ENCODE data around the gene MYT1. TPM values are rescaled to one million over a fixed set of nuclear protein-coding genes. Genes with fewer than 3 reads are reported as not detected.

Gene MYT1
- total and polyA plus RNA-seq, 2 experiments from 2014 or later = 0.03 to 0.06 TPM

DNA sequence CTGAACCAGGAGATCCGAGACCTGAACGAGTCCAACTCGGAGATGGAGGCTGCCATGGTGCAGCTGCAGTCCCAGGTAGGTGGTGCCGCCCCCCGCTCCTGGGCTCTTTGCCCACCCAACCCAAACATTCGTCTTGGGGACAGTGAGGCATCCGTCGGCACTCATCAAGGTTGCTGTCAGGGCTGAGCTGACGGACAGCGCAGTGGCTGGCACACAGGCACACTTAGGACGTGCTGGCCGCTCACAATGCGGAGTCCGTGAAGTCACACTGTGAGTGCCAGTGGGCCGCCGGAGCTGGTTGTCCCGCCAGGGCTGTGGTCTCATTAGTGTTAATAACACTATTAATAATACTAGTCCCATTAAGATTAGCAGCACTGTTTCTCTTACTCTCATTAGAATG lies 73.1 kb downstream of the MYT1 start:
- Histone ChIP-seq H3K27ac (no peak overlapping the region), H3K36me3 (replicated peaks; ENCODE audit: insufficient read depth, low read depth) (no peaks in the 10 kb centered on the region), H3K4me2 (no peak overlapping the region), H3K4me3 (no peak overlapping the region), H2AFZ (no peak overlapping the region), H3K9me2 (replicated peaks; ENCODE audit: insufficient read depth) (no peaks in the 10 kb centered on the region), H3K9me3 (ENCODE audit: low read depth) (no peaks in the 10 kb centered on the region), H3K79me2 (no peaks in the 10 kb centered on the region), H3K4me1 (ENCODE audit: insufficient read depth) (no peaks in the 10 kb centered on the region), H4K20me1 (ENCODE audit: insufficient read depth, poor library complexity, severe bottlenecking) (no peaks in the 10 kb centered on the region), H3K27me3 (no peaks in the 10 kb centered on the region)
- no peak for DNase-seq (ENCODE audit: low spot score)
- 94% methylated on average over 17 of the region's 17 CpGs for WGBS (ENCODE audit: low lambda C conversion rate, missing lambda C conversion rate)
- TF ChIP-seq CTCF (IDR thresholded peaks at IDR 0.05; ENCODE audit: poor library complexity) = no peak
- no peak for TF ChIP-seq EZH2 (IDR thresholded peaks at IDR 0.05; ENCODE audit: borderline replicate concordance)
- no peak for TF ChIP-seq EZH2phosphoT487 (IDR thresholded peaks at IDR 0.05; ENCODE audit: low read depth, severe bottlenecking, unreplicated experiment)

GRCh38 chr20:64238115-64238825 lies 74.0 kb downstream of the MYT1 start:
- Histone ChIP-seq H3K27ac (no peak overlapping the region), H3K36me3 (replicated peaks; ENCODE audit: insufficient read depth, low read depth) (no peaks in the 10 kb centered on the region), H3K9me2 (replicated peaks; ENCODE audit: insufficient read depth) (no peaks in the 10 kb centered on the region), H3K9me3 (ENCODE audit: low read depth) (no peaks in the 10 kb centered on the region), H3K4me1 (ENCODE audit: insufficient read depth) (no peaks in the 10 kb centered on the region), H3K27me3 (no peaks in the 10 kb centered on the region), H3K79me2 (no peaks in the 10 kb centered on the region), H3K4me3 (no peak overlapping the region), H3K4me2 (no peak overlapping the region), H4K20me1 (ENCODE audit: insufficient read depth, poor library complexity, severe bottlenecking) (no peaks in the 10 kb centered on the region), H2AFZ (no peak overlapping the region)
- WGBS (ENCODE audit: low lambda C conversion rate, missing lambda C conversion rate) = 76% methylated on average over 11 of the region's 11 CpGs
- no peak for TF ChIP-seq EZH2 (IDR thresholded peaks at IDR 0.05; ENCODE audit: borderline replicate concordance)
- no peak for TF ChIP-seq EZH2phosphoT487 (IDR thresholded peaks at IDR 0.05; ENCODE audit: low read depth, severe bottlenecking, unreplicated experiment)
- TF ChIP-seq CTCF (IDR thresholded peaks at IDR 0.05; ENCODE audit: poor library complexity) = no peak
- no peak for DNase-seq (ENCODE audit: low spot score)

GRCh38 chr20:64238851-64239387 lies 74.7 kb downstream of the MYT1 start:
- H3K4me1 ChIP-seq (ENCODE audit: insufficient read depth) = no peaks in the 10 kb centered on the region
- no peak for DNase-seq (ENCODE audit: low spot score)
- H2AFZ ChIP-seq = no peak overlapping the region
- H3K27me3 ChIP-seq = no peaks in the 10 kb centered on the region
- H3K4me2 ChIP-seq = no peak overlapping the region
- H4K20me1 ChIP-seq (ENCODE audit: insufficient read depth, poor library complexity, severe bottlenecking) = no peaks in the 10 kb centered on the region
- no peaks in the 10 kb centered on the region for H3K36me3 ChIP-seq (replicated peaks; ENCODE audit: insufficient read depth, low read depth)
- no peaks in the 10 kb centered on the region for H3K9me3 ChIP-seq (ENCODE audit: low read depth)
- TF ChIP-seq EZH2 (IDR thresholded peaks at IDR 0.05; ENCODE audit: borderline replicate concordance) (no peak), CTCF (IDR thresholded peaks at IDR 0.05; ENCODE audit: poor library complexity) (no peak), EZH2phosphoT487 (IDR thresholded peaks at IDR 0.05; ENCODE audit: low read depth, severe bottlenecking, unreplicated experiment) (no peak)
- 84% methylated on average over 7 of the region's 7 CpGs for WGBS (ENCODE audit: low lambda C conversion rate, missing lambda C conversion rate)
- H3K79me2 ChIP-seq = no peaks in the 10 kb centered on the region
- H3K27ac ChIP-seq = no peak overlapping the region
- H3K9me2 ChIP-seq (replicated peaks; ENCODE audit: insufficient read depth) = no peaks in the 10 kb centered on the region
- H3K4me3 ChIP-seq = no peak overlapping the region

All from hepatocyte (in vitro differentiated cells).